ENCODE results near the gene ADAMTS2. TPM values are rescaled to one million over a fixed set of nuclear protein-coding genes. Genes with fewer than 3 reads are reported as not detected.

The ADAMTS2 gene
- polyA plus RNA-seq, 12 donors, result 17.2 to 61.8 (median 31.0) TPM; not detected in 1

DNA sequence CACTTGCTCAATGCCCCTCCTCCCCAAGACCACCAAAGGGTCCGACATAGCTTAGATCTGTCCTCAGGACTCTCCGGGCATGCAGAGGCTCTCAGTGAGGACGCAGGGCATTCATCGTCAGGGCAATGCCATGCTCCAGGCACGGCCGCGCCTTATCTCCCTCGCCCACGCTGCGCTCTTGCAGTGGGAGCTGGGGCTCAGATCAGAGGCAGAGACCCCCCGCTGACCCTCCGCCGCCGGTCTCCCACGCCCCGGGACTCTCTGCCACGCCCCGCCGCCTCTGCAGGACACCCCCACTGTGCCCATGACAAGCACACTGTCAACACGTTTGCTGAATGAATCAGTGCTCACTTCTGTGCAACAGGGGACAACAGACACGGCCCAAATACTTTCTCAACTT, 140.7 kb downstream of the ADAMTS2 start:
- DNase-seq, result no peak

DNA sequence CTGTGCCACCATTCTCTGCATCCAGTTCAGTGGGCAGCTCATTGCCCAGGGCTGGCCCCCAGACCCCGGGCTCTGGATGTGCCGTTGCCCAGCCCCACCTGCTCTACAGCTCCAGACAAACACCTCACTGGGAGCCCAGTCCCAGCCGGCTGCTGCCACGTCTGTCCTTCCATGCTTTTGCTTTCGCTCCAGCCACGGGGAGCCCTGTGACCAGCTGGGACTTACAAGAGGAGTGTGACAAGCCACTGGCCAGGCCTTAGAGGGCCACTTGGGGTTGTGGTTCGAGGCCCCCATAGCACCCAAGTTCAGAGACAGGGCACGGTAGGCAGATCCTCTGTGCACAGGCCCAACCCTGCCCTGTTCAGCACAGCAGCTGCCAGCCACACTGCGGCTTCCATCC, 142.0 kb downstream of the ADAMTS2 start:
- no peak for DNase-seq

DNA sequence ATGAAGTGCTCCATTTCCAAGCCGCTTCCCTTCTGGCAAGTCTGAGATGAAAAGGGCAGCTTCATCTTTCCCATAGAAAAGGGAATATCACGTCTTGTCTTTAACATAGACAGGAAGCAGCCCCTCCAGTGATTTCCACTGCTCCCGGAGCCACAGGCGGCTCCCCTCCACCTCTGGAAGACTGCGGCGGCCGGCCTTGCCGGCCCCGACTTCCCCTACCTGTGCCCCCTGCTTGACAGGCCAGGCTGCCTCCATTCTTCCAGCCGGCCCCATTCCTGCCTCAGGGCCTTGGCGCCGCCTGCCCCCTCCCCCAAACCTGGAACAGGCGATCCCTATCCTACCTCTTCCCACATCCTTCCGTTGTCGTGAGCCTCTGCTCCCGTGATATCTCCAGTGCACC, 143.3 kb downstream of the ADAMTS2 start:
- DNase-seq, result no peak

DNA sequence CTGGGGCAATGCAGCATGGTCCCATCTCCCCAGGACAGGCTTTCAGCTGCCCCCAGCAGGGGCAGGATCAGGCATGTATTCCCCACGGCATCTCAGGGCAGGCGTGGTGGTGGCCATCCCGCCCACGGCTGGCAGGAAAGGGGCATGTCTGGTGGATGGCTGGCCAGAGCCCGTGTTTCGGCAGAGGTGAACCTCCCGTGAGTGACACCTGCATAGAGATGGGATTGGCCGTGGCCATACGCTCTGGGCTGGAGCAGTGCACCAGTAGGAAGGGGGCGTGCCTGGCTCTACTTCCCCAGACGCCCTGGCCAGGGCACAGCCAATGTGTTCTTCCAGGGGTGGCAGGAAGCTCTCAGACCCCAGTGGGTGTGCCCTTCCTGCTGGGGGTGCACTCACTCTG, 146.0 kb downstream of the ADAMTS2 start:
- no peak for DNase-seq

DNA sequence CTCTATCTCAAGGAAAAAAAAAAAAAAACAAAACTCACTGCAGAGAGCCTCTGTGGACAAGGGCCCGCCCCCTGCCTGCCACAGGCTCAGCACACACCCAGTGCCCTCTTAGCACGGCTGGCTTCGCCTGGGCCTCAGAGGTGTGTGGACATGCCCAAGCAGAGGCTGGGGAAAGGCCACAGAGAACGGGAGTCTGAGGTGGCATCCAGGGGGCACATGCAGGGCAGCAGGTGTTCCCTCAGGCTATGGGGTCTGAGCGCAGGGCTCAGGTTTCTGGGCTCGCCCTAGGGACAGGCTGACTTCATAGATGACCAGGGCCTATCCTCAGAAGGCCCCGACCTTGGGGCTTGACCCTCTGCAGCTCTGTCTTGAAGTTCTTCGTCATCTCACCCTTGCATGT, 146.4 kb downstream of the ADAMTS2 start:
- no peak for DNase-seq

DNA sequence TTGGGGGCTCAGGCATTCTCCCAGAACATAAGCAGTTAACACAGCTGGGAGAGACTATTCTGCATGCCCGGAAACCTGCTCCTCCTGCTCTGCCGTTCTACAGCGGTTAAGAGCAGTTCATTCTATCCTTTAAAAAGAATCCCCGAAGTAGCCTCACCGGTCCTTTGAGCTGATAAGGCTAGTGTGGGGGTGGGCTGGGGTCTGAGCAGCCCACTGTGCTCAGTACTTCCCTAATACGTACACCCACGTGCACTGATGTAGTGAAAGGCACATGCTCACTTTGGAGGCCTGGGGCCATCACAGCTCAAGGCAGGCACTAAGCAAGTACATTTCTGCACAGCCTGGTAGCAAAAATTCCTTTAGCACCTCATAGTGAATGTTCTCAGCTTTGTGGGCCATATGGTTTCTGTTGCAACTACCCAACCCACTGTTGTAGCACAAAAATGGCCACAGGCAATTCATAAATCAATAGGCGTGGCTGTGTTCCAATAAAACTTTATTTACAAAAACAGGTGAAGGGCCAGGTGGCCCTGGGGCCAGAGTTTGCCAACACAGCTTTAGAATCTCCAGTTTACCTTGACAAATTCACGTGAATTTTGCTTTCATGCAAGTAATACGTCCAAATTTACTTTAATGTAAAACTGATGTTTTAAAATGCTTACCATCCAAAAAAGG, 148.7 kb downstream of the ADAMTS2 start:
- DNase-seq, result no peak

DNA sequence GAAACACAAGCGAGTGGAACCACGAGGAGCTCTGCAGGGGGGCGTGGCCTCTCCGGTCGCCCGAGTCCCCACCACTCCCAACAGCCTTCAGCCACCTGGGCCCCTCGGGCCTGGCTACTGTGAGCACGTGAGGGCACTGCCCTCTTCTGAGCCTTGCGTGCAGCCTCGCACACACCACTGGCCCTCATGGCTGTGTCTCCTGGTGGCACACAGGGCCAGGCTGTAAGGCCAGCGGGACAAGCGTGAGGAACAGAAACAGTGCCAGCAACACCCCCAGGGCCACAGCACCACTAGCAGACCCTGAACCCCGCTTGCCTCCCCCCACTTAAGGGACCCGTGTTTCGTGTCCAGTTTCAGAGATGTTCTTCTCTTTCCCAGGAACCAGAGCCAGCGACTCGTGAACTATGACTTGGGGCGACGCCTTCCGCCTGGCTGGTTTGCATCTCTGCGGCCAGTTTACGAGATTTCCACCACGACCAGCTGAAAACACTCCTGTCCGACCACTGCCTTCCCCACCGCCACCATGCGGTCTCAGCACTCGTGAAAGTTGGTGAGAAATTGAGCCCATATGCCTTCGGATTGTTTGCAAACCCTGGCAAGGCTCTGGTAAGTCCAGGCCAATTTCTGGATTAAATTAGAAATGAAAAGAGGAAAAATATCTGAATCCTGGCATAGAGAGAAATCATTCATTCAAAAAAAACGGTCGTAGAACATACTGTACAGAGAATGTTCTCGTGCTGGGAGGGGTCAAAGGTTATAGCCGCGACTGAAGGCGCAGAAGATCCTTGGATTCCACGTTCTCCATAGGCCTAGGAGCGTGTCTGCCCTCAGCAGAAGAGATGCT, 149.5 kb downstream of the ADAMTS2 start:
- DNase-seq, result no peak

DNA sequence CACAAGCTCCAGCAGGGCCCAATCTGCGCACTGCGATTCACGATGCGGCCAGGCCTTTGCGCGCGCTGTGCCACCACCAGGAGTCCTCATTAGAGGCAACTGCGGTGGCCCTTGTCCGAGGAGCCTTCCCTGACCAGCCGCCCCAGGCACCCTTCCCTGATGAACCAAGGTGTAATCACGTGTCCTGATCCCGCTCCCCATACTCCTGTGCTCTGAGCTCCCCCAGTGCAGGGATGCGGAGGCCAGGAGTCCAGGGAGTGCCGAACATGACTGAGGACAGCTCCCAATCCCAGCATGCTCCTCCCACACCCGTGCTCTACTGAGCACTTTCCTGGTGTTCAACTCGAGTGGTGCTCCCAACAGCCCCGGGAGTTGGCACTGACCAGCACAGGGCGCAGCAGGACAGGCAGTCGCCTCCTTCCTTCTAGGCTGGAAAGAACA, 150.3 kb downstream of the ADAMTS2 start:
- DNase-seq, result no peak

DNA sequence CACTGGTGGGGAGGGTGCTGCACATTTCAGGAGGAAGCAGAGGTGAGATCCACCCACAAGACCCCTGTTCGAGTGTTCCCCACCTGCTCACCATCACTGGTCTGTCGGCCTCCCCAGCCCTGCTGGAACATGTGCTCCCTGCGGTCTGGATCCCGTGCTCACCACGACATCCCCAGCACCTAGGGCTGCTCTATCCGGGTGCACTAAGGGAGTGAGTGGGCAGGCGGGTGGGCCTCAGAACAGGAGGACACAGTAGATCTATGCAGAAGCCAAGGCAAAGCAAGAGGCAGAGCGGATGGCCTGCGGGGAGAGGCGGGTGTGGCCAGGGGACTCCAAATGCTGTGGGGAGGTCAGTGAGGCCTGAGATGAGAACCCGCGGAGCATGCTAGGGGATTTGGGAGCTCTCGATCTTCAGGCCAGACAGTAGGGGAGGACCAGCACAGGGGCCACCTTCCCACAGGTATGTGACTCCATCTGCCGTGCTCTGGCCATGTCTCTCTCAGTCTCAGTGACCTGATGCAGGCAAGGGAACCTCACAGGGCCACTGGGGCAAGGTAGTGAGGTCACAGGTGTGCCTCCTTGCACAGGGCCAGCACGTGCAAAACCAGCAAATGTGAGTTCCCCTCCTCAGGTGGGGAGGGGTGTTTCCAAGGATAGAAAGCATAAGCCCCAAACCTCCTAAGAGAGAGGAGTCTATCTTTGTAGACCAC, 150.9 kb downstream of the ADAMTS2 start:
- DNase-seq, result no peak

DNA sequence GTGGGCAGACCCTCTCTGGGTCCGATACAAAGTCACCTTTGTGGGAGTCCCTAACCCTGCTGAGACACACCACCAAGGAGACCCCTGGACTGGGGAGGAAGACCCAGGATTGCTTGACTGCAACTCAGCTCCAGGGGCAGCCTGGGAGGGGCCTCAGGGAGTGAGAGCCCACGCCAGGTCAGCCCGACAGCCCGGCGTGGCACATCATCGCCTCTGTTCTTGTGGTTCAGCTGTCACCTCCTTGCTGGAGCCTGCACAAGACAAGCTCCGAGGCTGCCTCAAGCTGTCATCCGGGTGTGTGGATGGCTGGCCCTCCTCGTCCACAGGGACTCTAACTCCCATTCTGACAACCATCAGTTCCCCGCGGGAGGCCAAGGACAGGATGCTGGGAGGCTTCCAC, 151.5 kb downstream of the ADAMTS2 start:
- DNase-seq, result no peak

DNA sequence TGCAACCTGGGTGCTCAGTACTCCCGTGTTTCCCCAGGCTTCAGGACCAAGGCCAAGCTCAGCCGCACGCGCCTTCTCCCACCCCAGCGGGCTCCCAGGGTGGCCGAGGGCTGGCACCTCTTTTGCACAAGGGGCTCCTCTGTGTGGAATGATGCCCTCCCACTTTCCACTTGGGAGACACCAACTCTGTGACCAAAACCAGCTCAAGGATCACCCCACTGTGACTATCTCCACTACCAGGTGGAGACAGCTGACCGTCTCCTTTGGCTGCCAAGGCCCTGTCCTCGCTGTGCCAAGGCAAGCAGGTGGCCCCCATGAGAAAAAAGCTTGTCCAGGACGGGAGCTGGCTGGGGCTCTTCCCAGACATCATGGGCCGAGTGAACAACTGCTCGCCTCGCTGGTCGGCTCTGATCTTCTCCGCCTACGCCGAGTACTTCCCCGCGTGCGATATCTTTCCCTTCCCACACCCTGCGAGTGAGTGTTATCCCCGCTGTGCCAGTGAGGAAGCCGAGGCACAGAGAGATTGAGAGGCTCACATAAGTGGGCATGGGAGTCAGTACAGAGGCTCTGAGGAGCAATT, 152.3 kb downstream of the ADAMTS2 start:
- DNase-seq, result no peak

DNA sequence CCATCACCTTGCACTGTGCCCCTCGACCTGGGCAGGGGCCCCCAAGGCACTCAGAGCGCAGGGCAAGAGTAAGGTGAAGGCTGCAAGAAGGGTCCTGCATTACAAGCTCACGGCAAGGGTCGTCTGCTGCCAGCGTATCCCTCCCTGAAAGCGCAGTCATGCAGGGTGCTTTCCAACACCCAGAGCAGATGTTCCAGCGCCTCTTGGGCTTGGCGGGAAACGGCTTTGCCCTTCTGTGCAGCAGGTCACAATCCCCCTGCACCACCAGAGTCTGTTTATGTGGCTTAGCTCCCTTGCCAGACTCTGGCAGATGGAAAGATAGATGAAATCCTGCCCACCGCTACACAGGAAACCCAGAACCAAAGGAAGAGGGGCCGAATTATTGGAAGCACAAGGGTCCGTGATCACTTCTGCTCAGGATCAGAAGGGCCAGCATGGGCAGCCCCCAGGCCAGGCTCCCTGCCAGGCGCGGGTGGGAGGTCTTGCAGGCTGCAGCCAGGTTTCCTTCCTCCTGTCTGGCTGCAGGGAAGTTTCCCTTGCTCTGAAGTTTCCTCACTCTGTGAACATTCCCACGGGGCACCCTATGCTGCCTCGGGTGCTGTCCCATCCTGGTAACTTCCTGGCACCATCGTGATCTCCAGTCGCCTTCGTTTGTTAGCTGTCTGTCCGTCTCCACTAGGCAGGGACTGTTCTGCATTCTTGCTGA, 152.9 kb downstream of the ADAMTS2 start:
- no peak for DNase-seq

DNA sequence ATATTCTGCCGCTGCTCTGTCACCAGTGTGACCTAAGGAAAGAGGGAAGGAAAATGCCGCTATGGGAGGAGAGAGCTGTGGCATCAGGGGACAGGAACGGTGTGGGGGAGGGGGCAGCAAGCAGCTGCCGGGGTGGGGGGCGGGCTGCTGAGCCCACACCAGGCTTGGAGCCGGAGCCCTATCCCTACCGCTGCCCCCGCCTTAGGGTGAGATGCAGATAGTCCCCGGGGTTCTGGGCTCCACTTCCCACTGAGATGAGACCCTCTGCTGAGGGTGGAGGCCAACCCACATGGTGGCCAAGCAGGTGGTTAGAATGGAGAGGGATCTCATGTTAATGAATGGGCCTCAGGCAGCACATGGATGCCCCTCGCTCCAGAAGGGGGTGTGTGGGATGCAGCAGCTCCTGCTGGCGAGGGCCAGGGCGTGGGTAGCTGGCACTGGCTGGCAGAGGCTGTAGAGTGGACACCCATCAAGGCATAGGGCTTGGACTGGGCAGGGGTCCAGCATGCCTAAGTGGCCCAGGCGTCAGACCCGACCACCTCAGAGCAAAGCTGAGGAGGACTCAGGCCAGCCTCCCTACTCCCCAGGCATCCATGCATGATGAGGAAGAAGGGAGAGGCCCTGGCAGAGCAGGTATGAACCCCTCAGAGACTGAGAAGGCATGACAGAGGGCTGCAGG, 153.6 kb downstream of the ADAMTS2 start:
- DNase-seq, result no peak

DNA sequence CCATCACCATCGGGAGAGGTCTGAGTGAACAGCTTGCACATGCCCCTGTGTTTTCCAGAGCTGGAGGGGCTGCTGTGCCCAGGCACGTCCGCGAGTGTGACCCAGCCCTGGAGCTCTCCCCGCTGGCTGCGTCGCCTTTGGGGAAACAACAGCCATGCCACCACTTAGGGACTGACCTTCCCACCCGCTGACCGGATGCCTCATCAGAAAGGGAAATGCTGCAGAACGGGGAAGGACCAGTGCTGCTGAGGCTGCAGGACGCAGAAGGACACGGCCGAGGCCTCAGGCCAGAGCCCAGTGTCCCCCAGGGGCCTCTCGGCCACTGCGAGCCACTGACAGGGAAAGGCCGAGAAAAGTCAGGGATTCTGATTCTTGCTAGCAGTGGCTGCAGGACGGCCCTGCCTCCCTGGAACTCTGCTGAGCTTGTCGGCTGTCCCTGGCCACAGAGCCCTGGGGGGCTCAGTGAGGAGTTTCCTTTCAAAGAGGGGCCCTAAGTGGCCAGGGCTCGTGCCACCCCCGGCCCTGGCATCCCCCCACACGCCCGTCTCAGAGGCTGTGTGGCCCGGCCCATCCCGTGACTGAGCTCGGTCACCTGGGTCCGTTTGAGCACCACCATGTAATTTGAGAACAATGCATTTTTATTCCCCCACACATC, 154.3 kb downstream of the ADAMTS2 start:
- no peak for DNase-seq

DNA sequence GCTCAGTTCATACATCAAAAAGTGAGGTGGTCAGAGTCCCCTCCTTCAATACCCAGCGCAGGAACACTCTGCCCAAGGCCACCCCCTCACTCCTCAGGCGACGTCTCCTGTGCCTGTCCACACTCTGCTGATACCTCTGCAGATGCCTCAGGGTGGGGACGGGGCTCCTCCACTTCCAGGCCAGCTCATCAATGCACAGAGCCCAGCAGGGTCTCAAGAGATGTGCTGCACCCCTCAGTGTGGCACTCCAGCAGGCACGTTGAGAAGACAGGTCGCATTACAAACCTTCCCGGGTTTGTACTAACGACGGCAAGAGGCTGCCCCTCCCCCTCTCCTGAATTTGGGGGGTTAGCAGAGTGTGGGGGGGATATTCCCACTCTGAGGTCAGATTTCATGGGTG, 156.6 kb downstream of the ADAMTS2 start:
- no peak for DNase-seq

DNA sequence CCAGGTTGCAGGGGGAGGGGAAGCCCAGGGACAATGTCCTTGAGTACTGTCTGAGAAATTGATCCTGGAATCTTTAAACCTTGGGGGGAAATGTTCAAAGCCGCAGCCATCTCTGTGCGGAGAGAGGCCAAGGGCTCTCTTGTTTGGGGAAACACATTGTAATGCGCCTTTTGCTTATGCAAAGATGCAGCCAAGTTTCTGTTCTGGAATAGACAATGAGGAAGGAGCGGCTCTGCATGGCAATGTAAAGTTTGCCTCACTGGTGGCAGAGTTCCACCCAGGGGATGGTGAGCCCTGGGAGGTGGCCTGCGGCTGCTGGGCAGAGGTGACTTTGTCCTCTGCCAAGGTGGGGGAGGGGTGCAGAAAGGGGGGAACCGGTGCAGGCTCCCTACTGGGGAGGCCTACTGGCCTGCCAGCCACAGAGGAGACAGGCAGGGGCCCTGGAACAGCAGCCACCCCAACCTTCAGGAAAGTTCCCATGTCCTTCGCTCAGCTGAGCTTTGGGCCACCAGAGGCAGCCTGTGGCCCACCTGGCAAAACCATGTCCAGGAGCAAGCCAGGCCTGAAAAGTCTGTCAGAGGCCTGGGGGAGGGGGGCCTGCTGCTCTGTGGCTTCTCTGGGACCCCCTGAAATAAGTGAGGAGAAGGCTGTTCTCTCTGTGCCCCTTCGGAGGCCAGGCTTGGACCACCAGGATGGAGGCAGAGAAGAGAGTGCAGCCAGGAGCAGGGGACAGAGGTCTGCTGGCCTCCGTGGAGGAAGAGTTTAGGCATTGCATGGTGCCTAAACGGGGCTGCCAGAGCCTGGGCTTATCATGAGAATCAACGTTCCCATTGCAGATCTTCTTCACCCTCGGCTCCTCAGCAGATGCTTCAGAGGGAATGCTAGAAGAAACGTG, 157.3 kb downstream of the ADAMTS2 start:
- DNase-seq, result no peak

DNA sequence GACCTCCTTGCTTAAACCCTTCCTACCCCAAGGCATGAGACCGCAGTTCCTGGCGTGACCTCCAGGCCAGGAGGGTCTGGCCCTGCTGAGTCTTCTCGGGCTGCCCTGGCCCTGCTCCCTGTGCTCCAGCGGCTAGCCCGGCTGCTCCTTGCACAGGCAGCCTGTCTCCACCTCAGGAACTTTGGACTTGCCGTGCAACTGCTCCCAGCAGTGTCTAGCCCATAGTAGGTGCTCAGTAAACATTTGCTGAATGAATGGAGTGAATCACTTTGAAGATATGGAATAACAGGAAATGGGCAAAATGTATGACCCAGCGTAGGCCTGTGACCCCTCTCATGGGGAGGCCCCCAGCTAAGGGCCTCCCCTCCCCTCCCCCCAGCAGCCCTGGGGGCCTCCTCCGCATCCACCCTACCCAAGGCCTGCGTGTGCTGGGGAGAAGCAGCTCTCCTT, 158.0 kb downstream of the ADAMTS2 start:
- DNase-seq, result no peak

DNA sequence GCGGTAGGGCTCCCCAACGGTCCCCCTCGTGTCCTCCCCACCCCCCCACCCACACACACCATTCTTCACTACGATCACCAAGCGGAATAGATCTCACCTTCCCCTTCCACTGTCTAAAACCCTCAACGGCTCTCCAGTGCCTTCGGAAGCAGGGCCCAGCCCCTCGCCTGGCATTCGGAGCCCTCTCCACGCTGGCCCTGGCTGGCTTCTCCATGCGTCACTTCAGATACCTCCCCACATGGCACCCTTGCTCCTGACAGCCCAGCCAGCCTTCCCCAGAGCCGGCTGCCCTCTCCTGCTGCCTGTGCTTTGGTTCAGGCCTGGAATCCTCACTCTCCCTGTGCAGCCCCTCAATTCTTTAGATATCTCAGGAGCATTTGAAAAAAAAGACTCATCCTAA, 158.5 kb downstream of the ADAMTS2 start:
- no peak for DNase-seq

DNA sequence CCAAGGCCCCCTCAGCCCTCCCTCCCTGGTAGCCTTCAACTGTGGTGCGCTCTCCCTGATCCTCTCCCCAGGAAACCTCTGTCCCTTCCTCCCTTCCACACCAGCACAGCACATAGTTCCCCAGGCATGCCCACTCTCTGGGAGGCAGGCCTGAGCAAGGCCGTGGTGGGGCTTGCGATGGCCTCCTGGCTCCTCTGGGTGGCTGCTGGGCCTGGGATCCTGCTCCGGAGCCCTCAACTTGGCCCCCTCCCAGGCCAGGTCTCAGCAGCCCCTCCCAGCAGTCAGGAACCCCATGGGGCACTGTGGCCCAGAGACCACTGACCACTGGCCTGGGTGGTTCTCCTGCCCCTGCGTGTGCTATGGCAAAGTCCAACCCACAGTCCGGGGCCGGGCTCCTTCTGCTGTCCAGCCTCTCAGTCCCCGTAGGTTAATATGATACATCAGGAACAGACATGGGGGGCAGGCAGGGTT, 159.3 kb downstream of the ADAMTS2 start:
- DNase-seq, result no peak
